ENCODE data around the gene HNF1B. TPM values are rescaled to one million over a fixed set of nuclear protein-coding genes. Genes with fewer than 3 reads are reported as not detected.

Gene HNF1B
- total and polyA plus RNA-seq, 5 experiments from 2014 or later = not detected

- H3K4me1 Mint-ChIP-seq = peaks cover 18 to 45% (median 36%) of the 10 kb centered on the region in 4 donors
- H3K4me3 Mint-ChIP-seq = peak within 1 kb of the TSS; percentile 86 to 99 (median 96)
- H3K9me3 Mint-ChIP-seq = no peaks in the 10 kb centered on the region
- POLR2A ChIA-PET = interaction anchor here (0.5 to 2.1 kb wide), 2 partner anchors 32 to 34 kb away, joined by 3 to 9 read pairs; partner anchors contain the start of gene SYNRG
- H3K27me3 Mint-ChIP-seq = peaks cover 12 to 36% (median 22%) of the 10 kb centered on the region in 5 donors
- peak; percentile 98 for ATAC-seq
- peak within 1 kb of the TSS; percentile 86 to 97 (median 95) for H3K27ac Mint-ChIP-seq
- peaks cover 7 to 36% (median 10%) of the 10 kb centered on the region in 3 donors for H3K36me3 Mint-ChIP-seq
- peak; percentile 77 to 93 (median 84) for DNase-seq
Measured at GRCh38 chr17:37643118-37643766, 101.6 kb downstream of the HNF1B start, which contains the start of gene DDX52. Gene DDX52, minus strand, starts transcription at chr17:37643446. Its CDS starts 26 bp downstream, at chr17:37643420.

GRCh38 chr17:37642681-37643080 is 102.2 kb downstream of the HNF1B start:
- H3K27ac Mint-ChIP-seq = peak overlapping the region; percentile 86 to 97 (median 95)
- H3K27me3 Mint-ChIP-seq = peaks cover 10 to 30% (median 18%) of the 10 kb centered on the region in 5 donors
- DNase-seq = peak in 3 of 10 donors; percentile 5 to 17 (median 9)
- peaks cover 7 to 42% (median 12%) of the 10 kb centered on the region in 3 donors for H3K36me3 Mint-ChIP-seq
- peak overlapping the region; percentile 86 to 99 (median 96) for H3K4me3 Mint-ChIP-seq
- POLR2A ChIA-PET = interaction anchor here (0.5 to 2.1 kb wide), 2 partner anchors 32 to 34 kb away, joined by 3 to 9 read pairs; partner anchors contain the start of gene SYNRG
- no peaks in the 10 kb centered on the region for H3K9me3 Mint-ChIP-seq
- H3K4me1 Mint-ChIP-seq = peaks cover 20 to 47% (median 37%) of the 10 kb centered on the region in 4 donors
- ATAC-seq = peak; percentile 52 to 61

DNA sequence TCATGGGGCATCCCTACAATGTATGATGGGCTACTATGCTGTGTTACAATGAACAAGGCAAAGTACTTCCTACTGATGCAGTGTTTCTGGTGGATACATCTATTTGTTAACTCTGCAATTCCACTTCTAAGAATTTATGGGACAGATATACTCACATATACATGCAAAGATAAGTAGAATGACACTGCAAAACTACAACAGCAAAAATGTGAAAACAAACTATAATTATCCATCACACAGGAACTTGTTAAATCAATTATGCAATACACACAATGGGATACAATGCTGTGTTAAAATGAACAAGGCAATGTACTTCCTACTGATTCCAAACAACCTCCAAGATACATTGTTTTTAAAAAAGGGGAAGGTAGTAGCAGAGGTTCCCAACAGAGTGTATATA is 104.8 kb downstream of the HNF1B start:
- H3K27ac Mint-ChIP-seq = peak overlapping the region in 1 of 10 donors; percentile 43
- H3K27me3 Mint-ChIP-seq = peaks cover 0 to 14% (median 8%) of the 10 kb centered on the region in 5 donors
- H3K4me1 Mint-ChIP-seq = peaks cover 20 to 48% (median 40%) of the 10 kb centered on the region in 4 donors
- no peak for ATAC-seq
- no peak for DNase-seq
- H3K4me3 Mint-ChIP-seq = peak overlapping the region in 7 of 10 donors; percentile 4 to 48 (median 26)
- POLR2A ChIA-PET = no interaction called here
- H3K36me3 Mint-ChIP-seq = peaks cover 11 to 67% (median 21%) of the 10 kb centered on the region in 3 donors
- H3K9me3 Mint-ChIP-seq = no peaks in the 10 kb centered on the region

GRCh38 chr17:37637956-37638355 is 106.9 kb downstream of the HNF1B start:
- POLR2A ChIA-PET = no interaction called here
- peaks cover 11 to 83% (median 21%) of the 10 kb centered on the region in 3 donors for H3K36me3 Mint-ChIP-seq

More at GRCh38 chr17:37637956-37638355, 106.9 kb downstream of the HNF1B start:
- DNase-seq = no peak
- H3K27ac Mint-ChIP-seq = peak overlapping the region in 1 of 10 donors; percentile 37
- no peak for ATAC-seq
- H3K4me1 Mint-ChIP-seq = peaks cover 14 to 45% (median 31%) of the 10 kb centered on the region in 4 donors
- H3K27me3 Mint-ChIP-seq = no peaks in the 10 kb centered on the region
- H3K9me3 Mint-ChIP-seq = no peaks in the 10 kb centered on the region
- H3K4me3 Mint-ChIP-seq = no peak overlapping the region

Other genes starting within 250 kb of the HNF1B start
- 100 to 1,000 TPM; 142 to 149 TPM for gene SYNRG, start 135.6 kb downstream of the HNF1B start, total RNA-seq
- 10 to 100 TPM; 71.8 to 91.8 (median 87.2) TPM for gene SYNRG, start 135.6 kb downstream of the HNF1B start, polyA plus RNA-seq
- 10 to 100 TPM; 30.3 to 33.6 TPM for gene DDX52, start 101.6 kb downstream of the HNF1B start, total RNA-seq
- 10 to 100 TPM; 12.6 to 13.1 (median 12.7) TPM for gene DDX52, start 101.6 kb downstream of the HNF1B start, polyA plus RNA-seq
- gene TBC1D3K, start 179.4 kb upstream of the HNF1B start, total RNA-seq = not detected
- not detected for gene TBC1D3K, start 179.4 kb upstream of the HNF1B start, polyA plus RNA-seq
- gene TBC1D3L, start 244.0 kb upstream of the HNF1B start, total RNA-seq = 10 to 100 TPM; 19.9 to 21.7 TPM
- 1 to 10 TPM in 1 of 3 donors, under 1 TPM in 2; 0.14 to 1.2 (median 0.23) TPM for gene TBC1D3L, start 244.0 kb upstream of the HNF1B start, polyA plus RNA-seq